GM21723 (cell line): ENCODE results near the gene CLVS2.

Experiments
- ATAC-seq: cut with Tn5 transposase; IDR thresholded peaks from one replicate; pipeline ENCODE4 v1.9.1; 2021; ENCODE audit warnings: mild to moderate bottlenecking, moderate library complexity; ENCODE audit not compliant: unreplicated experiment

Gene CLVS2

GRCh38 chr6:122995921-122996793, at the start of gene CLVS2:
TSS of gene CLVS2 (plus strand) at chr6:122996235. CDS start at chr6:122997778, 1,543 bp downstream.
- ATAC-seq, result no peak

GRCh38 chr6:122947355-122947754, 48.7 kb upstream of the CLVS2 start:
- no peak for ATAC-seq

- ATAC-seq, result no peak
These were observed 42.3 kb upstream of the CLVS2 start for GRCh38 chr6:122953766-122954165.

- ATAC-seq, result no peak
These were observed 39.7 kb upstream of the CLVS2 start for GRCh38 chr6:122956376-122956775.

- ATAC-seq, result no peak
These were observed 33.9 kb upstream of the CLVS2 start for GRCh38 chr6:122962000-122962624.

GRCh38 chr6:122969999-122970533, 26.0 kb upstream of the CLVS2 start:
- ATAC-seq, result no peak

- ATAC-seq, result no peak
These were observed 18.9 kb upstream of the CLVS2 start for GRCh38 chr6:122977180-122977579.

GRCh38 chr6:122984393-122984792, 11.6 kb upstream of the CLVS2 start:
- ATAC-seq, result no peak

GRCh38 chr6:122994256-122994655, 1.8 kb upstream of the CLVS2 start:
- ATAC-seq, result no peak

- ATAC-seq, result no peak
These were observed 915 bp downstream of the CLVS2 start for GRCh38 chr6:122996794-122997505.

GRCh38 chr6:122997541-122998150, 1.6 kb downstream of the CLVS2 start:
- ATAC-seq, result no peak

- ATAC-seq, result no peak
These were observed 2.5 kb downstream of the CLVS2 start for GRCh38 chr6:122998403-122998975.

GRCh38 chr6:123000244-123000770, 4.3 kb downstream of the CLVS2 start:
- ATAC-seq, result no peak

GRCh38 chr6:123001540-123001939, 5.5 kb downstream of the CLVS2 start:
- ATAC-seq, result no peak

GRCh38 chr6:123007885-123008284, 11.8 kb downstream of the CLVS2 start:
- no peak for ATAC-seq

- ATAC-seq, result no peak
These were observed 13.0 kb downstream of the CLVS2 start for GRCh38 chr6:123009059-123009458.

GRCh38 chr6:123014835-123015234, 18.8 kb downstream of the CLVS2 start:
- ATAC-seq, result no peak

- ATAC-seq, result no peak
These were observed 20.5 kb downstream of the CLVS2 start for GRCh38 chr6:123016431-123017103.

GRCh38 chr6:123017104-123017682, 21.2 kb downstream of the CLVS2 start:
- no peak for ATAC-seq
